Limb (tissue), 2 donors: Measurements from ENCODE around the gene KIAA1191.

Experiments used
- DNase-seq, 2 donors: peaks; one replicate each; pipeline ENCODE4 v3.0.0-alpha.2; 2016; ENCODE audit errors: extremely low spot score in 2 of 2

Gene KIAA1191

DNA sequence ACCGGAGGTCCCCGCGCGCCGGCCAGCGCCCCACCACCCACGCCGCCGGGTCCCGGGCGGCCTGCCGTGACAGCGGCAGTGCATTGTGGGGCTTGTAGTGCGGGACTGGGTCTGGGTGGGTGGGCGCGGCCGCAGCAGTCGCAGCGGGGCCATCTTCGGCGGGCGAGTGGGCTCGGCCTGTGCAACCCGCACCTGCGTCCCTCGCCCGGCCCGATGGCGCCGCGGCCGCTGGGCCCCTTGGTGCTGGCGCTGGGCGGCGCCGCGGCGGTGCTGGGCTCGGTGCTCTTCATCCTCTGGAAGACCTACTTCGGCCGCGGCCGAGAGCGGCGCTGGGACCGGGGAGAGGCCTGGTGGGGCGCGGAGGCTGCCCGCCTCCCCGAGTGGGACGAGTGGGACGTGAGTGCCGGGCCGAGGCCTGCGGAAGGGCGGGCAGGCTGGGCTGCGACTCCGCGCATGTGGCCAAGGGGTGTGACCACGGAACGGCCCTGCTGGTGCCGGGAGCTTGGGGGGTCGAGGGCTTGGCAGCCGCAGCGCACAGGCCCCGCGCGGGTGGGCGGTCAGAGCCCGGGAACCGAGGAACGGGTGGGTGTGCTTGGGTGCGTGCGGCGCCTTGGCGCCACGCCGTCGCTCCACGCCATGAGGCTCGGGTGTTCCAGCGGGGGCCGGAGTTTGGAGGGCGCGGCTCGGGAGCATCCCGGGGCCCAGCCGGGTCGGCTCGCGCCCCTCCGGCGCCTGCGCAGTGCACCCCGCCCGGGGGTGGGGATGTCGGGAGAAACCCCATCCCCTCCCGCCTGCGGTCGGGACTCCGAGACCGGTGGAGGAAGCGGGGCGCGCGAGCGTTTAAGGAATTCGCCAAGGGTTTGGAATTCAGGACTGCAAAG is 4.0 kb upstream of the KIAA1191 start, which contains the start of gene ARL10:
TSS of gene ARL10 (plus strand) at position 137 of the 881 bp plus-strand sequence. CDS start at position 214, 77 bp downstream.
- DNase-seq, result peak; percentile 32 to 83

DNA sequence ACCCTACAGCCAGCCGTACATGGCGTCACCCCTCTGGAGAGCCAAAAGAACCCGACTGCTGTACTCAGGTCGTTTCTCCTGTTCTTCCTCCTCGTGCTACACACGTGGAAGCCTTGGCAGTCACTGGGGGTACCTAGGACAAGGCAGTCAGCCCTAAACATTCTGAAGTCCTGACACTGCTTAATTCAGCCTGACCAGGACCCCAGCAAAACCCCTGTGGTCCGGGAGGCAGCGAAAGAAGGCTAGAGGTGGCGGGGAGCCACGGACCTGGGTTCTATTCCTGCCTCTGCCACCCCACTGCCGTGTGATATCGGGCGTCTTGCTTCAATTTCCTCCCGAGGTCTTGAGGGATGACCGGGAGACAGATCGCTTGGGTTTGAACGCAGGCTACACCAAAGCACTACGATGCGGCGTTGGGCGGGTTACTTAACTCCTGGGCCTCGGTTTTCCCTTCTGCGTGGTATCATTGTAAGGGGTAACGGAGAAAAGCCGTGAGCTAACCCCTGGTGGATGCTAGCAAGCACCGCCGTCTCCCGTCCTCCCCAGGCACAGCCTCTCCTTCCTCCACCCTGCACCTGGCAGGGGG is 3.3 kb upstream of the KIAA1191 start:
- DNase-seq, result no peak

DNA sequence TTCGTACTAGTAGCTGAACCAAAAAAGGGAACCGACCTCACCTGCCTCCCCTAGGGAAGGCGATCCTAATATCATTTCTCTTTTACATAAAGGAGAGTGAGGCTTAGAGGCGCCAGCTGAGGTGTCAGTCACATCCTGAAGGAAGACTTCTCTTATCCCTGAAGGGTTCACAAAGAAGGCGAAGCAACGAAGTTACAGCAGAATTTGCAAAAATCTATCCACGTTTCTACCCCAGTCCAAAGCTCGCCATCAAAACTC is 598 bp upstream of the KIAA1191 start:
- no peak for DNase-seq

DNA sequence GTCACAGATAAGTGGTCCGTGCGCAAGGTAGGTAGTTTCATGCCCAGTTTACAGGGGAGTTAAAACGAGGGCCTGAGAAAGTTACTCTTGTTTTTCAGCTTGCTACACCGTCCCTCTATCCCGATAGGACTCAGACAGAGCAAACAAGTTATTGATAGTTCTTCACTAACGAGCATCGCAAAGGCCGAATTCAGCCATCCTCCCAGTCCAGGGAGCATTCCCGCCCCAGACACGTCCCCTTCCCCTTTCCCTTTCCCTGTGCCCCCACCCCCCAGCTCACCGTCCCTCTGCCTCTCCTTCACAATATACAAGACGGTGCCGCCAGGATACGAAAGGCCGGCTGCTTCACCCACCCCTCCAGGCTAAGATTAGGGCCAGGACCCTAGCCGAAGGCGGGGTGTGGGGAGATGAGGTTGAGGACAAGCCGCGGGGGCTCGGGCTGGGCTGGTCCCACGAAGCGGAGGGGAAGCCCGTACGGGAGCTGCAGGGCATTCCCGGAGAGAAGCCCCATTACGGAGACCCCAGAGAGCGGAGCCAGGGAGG is 599 bp downstream of the KIAA1191 start:
- DNase-seq, result no peak

DNA sequence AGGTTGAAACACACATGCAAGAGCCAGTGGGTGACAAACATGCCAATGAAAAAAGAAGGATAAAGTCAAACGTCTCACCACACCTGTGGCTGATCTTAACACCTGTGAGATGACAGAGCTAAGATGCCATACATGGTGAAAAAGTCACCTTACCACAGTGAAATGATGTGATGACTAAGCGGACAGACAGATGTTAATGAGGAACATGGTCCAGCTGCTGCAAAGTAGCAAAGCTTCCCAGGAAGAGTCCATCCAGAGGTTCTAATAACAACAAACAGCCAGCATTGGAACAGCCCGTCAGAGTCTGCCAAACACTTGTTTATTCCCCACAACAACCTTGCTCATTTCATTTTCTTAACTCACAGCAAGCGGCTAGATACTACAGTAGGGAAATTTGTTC is 1.9 kb downstream of the KIAA1191 start:
- no peak for DNase-seq

DNA sequence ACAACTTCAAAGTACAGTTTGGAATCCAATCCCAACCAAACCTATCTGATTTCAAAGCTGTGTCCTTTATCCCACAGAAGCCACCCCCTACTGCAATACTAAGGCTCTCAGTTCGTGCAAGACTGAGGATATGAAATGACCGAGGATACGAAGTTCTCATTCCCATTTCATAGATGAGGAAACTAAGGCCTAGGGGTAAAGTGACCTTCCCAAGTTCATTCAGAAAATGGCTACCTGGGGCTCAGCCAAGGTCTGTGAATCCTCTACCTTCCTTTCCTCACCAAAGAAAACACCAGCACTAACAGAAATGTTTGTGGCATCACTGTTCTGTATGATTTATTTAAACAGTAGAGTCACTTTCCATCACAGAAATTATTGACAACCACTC is 5.4 kb downstream of the KIAA1191 start:
- no peak for DNase-seq

DNA sequence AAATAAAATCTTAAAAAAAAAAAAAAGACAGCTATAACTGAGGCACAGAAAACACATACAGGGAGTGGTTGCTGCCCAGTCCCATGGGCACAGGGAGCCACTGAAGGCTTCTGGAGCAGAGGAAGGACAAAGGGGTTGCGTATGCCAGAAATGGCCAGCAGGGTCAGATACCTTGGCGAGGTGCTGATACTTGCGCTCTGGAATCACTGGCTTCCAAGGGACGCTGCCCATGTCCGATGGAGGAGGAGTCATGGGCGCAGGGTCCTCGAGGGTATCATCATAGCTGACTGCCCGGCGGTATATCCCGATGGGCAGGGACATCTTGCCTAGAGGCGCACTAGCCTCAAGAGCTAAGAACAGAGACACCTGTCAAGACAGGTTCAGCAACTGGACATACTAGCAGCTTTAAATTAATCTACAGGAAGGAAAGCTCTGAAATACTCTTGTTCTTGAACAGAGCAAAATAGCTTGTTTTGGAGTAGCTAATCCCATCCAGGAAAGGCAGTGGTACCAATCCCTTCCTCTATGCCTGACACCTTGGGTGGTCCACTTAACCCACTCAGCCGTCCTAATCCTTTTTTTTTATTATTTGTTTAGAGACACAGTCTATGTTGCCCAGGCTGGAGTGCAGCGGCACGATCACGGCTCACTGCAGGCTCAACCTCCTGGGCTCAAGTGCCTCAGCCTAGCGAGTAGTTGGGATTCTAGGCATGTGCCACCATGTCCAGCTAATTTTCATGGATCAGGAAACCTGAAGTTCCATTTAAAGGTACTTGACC is 6.0 kb downstream of the KIAA1191 start:
- no peak for DNase-seq

DNA sequence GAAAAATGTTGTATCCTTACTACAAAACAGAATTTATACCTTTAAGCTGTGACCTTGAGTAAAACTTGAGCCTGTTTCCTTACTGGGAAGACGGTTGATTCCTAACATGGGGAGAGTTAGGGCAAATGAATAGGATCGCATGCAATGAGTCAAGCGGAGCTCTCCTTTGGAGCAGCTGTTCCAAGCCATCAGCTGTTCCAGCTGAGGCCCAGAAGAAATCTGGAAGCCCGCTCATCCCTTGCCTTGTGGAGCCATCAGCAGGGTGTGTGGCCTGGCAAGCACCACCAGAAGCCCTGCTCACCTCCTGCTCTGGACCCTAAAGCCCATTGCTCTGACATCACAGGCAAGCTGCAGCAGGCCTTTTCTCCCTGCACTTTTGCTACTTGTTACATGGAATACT is 8.0 kb downstream of the KIAA1191 start:
- DNase-seq, result peak in 1 of 2 donors; percentile 24

DNA sequence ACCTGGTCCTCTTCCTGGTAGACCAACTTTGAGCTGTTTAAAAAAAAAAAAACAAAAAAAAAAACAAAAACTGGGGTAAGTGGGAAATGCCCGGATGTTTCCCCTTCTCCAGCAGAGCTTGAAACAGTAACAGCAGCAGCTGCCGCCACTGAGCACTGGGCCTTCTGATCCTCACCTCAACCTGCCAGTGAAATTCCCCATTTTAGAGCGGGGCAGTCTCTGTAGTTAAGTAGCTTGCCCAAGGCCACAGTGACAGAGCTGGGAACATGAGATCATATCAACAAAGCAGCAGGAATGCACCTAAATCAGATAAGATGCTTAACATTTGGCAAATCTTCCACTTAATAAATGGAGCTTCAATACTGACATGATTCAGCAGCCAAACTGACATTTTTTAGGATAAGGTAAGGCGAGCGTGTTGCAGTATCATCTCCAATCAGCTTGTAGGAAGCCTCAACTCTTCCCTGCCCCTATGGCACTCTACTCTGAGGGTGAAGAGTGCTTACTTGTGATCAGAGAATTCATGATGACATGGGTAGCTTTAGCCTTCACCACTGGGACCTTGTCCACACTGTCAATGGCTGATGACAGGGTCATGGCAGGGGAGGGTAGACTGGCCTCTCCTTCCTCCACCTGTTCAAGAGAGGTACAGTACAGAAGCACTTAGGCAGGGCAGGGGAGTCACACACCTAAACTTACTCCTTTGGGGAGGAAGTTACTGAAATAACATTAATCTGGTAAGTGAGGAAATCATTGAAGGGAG is 9.3 kb downstream of the KIAA1191 start:
- no peak for DNase-seq

DNA sequence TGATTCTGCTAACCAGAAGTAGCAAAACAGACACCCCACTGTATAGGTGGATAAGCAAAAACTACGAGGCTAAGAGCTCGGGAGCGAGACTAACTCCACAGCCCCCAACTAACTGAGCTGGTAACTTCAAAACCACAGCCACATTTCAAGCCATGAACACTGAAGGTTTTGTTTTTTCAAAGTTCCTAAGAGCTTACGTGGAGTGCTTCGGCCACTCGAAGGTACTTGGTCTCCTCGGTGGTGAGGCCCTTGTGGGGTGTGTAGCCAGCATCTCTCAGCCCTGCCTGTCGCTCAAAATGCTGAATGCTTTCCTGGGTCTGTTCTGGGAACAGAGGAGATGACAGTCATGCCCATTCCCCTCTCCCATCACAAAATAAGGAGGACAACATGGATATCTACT is 11.1 kb downstream of the KIAA1191 start:
- DNase-seq, result no peak

DNA sequence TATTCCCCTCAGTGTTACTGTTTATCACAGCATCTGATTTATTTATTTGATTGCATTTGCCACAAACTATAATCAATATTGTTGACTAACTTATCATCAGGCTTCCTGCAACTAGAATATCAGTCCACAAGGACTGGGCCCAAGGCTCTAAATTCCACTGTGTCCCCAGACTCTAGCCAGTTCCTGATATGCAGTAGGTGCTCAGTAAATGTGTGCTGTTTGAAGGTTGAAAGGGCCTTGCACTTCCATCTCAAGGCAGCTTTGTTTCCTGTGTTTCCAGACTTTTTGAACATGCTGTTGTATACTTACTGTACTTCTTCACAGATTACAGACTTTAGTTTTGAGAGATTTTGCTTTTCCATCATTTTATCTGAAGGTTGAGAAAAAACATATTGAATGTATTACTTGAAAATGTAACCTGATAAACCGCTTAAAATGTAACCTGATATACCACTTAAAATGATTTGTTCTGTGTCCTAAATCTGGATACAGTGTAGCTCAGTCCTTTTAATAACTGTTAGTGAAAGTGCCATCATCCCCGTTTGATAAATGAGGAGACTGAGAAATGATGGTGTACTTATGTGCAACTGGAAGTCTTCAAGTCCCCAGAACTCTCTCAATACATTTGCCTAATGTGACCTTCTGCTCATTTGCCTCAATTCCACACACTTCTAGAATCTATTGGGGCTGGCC is 18.7 kb downstream of the KIAA1191 start:
- DNase-seq, result no peak

DNA sequence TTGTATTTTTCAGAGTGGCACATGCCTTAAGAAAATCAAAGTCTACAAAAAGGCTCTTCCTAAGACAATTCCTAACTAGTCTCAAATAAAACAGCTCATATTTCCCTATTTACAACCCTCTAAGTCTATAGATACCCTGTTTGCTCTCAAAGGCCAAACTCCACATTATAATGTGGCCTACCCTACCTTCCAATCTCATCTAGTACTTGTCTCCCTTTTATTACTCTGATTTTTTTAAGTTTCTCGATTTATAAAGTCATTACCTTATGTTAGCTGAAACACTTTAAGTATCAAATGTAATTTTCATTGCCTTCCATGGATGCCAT is 19.4 kb downstream of the KIAA1191 start:
- no peak for DNase-seq

DNA sequence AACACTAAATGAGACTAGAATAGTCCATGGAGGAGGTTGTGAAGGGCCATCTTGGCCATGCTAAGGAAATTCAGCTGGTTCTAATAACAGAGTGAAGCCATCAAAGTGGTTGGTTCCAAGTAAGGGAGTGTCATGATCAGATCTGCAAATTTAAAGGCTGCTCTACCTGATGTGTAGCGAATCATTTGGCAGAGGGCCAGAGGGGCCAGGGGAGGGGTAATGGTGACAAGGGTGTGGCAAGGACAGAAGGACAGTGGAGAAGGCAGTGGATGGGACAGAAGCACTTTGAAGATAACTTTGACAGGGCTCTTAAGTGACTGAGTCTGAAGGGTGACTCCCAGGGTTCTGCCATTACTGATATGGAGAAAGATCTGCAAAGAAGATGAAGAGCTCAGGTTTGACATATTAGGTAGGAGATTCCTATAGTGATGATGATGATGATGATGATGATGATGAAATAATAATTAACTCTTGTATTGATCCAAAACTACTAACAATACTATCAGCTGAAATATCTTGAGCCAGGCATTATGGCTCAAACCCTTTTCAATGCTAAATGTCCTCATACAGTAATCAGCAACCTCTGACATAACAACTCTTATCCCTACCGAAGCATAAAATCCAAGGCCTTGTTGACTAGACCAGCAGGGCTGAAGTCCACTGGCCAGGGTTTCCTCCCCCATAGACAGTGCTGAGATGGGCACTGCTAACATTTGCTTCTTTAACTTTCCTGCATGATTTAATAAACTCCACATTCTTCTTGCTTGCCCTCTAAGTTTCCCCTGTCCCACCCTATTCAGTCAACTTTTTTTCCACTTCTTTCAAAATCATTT is 20.0 kb downstream of the KIAA1191 start:
- no peak for DNase-seq

DNA sequence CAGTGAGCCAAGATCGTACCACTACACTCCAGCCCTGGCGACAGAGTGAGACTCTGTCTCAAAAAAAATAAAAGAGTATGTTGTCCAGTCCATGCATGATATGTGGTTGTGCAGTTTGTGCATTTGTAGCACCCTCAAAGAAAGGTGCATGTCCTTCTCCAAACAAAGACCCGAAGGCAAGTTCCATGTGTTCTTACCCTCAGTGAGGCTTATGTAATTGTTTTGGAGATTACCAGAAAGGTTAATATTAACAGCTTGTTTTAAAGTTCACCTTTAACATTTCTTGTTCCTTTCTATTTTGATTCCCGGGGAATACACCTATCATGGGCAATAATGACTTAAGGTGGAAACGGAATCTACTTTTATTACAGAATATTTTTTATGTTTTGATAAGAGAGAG is 22.3 kb downstream of the KIAA1191 start:
- DNase-seq, result no peak

DNA sequence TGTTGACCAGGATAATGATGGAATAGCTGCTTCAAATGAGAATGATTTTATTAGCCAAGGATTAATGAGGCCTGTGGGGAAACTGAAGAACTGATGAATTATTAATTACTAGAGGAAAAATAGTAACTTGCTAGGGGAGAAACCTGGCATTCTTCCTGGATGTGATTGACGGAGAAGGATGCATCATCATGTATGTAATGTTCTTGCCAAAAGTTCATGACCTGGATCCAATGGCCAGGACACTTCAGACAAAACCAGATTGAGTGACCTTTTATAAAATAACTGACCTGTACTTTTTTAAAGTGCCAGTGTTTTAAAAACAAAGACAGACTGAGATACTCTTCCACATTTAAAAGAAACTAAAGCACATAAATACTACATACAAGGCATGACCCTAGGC is 23.7 kb downstream of the KIAA1191 start:
- no peak for DNase-seq

DNA sequence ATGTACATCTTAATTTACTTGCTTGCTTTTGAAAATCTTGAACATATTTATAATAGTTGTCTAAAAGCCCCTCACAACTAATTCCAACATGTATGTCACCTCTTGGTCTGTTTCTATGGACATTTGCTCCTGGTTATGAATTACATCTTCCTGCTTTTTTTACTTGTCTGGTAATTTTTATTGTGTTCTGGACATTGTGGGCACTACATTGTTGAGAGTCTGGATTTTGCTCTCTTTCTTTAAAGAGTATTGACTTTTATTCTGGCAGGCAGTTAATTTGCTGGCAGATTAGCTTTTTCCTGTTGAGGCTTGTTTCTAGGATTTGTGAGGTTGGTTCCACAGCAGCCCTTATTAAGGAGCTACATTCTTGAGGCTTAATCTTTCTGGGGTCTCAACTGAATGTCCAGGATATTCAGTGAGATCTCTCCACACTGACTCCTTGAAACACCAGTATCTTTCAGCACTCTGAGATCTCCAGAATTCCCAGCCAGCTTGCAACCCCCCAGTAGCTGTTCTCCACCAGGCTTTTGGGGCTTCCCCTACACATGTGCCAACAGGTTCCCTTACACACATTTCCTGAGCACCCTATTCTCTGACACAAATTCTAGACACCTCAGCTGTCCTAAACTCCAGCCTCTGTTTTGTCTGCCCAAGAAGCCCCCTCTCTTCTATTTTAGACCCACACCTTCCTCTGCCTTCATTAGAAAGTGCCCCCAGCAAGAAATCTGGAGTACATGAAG is 27.4 kb downstream of the KIAA1191 start:
- no peak for DNase-seq

DNA sequence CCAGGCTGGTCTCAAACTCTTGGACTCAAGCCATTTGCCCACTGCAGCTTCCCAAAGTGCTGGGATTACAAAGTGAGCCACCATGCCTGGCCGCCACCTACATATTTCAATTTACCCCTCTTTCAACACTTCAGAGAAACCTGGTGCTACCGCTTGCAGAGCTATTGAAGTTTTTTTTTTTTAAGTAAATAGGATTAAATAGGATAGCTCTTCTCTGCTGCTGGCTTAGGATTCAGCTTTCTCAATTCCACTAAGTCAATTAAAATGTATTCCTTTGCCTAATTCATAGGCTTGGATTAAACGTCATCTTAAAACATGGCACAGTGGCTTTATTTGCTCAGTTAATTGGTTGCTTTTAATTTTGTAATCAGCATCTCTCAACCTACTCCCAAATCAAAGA is 41.0 kb downstream of the KIAA1191 start:
- no peak for DNase-seq

DNA sequence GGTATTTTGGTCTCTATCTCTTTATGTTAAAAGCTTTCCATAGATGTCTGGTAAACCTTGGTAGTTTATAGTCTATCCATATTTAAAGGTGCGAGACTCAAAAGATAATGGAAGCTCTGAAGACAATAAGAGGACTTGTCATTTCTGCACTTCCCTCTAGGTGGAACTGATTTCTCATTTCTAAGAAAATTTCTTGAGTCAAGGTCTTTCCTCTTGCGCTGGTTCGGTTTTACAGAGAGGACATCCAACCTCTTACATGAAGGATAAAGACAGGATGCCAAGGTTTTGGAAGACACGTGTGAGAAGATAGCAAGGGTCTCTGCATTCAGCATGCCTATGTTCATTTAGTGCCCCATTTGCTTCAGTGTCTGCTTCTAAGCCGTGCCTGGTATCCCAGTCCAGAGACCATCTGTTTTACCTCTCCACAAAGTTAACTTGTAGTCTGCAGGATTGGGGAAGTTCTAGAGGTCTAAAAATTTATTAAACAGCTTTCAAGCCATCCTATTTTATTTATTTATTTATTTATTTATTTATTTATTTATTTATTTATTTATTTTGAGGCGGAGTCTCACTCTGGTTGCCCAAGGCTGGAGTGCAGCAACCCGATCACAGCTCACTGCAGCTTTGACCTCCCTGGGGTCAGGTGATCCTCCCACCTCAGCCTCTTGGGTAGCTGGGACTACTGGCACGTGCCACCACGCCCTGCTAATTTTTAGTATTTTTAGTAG is 41.6 kb downstream of the KIAA1191 start:
- DNase-seq, result no peak
